H1 (cell line): Measurements from ENCODE around the gene GLRX. TPM values are rescaled to one million over a fixed set of nuclear protein-coding genes. Genes with fewer than 3 reads are reported as not detected.

Experiments used
- CTCF ChIA-PET: fragments of 300-600 bp; sonication (Branson Sonifier 250); formaldehyde crosslinking; loops from one replicate; lab custom pipeline; 2021; ENCODE audit not compliant: partially characterized antibody; lab: Charles Lee
- POLR2A ChIA-PET: fragments of 300-600 bp; sonication (Branson Sonifier 250); formaldehyde crosslinking; loops from one replicate; lab custom pipeline; 2021; ENCODE audit warnings: inconsistent platforms; ENCODE audit not compliant: partially characterized antibody; lab: Charles Lee
- DNase-seq, 2 experiments: peaks; one replicate each; pipeline versions ENCODE4 v3.0.0 to v3.0.0-alpha.2; 2010 to 2022; ENCODE audit warnings: low spot score in 2 of 2, low read depth in 1 of 2, mixed read lengths in 1 of 2
- FAIRE-seq: peaks from 2 replicates; lab custom pipeline; 2011; peaks lifted over from hg19 to GRCh38; lab: Jason Lieb, UNC
- H2AFZ ChIP-seq: 2 replicates; pipeline ENCODE4 v1.8.1; 2012; ENCODE audit warnings: low read length, inconsistent platforms
- H2AK5ac ChIP-seq: 2 replicates; pipeline ENCODE4 v1.6.1; 2013; ENCODE audit warnings: low read depth, low read length
- H2BK120ac ChIP-seq: replicated peaks from 2 replicates; pipeline ENCODE3; 2013; ENCODE audit warnings: low read depth, low read length, inconsistent platforms
- H2BK12ac ChIP-seq: 2 replicates; pipeline ENCODE4 v1.6.1; 2013; ENCODE audit warnings: low read depth, low read length
- H2BK15ac ChIP-seq: 2 replicates; pipeline ENCODE4 v1.6.1; 2013; ENCODE audit warnings: low read length
- H2BK20ac ChIP-seq: 2 replicates; pipeline ENCODE4 v1.6.1; 2013; ENCODE audit warnings: low read length
- H2BK5ac ChIP-seq: 2 replicates; pipeline ENCODE4 v1.6.1; 2013; ENCODE audit warnings: low read depth, low read length
- H3K14ac ChIP-seq: 2 replicates; pipeline ENCODE4 v1.6.1; 2013; ENCODE audit warnings: inconsistent platforms; ENCODE audit not compliant: insufficient read length
- H3K18ac ChIP-seq: 2 replicates; pipeline ENCODE4 v1.6.1; 2013; ENCODE audit warnings: low read length; ENCODE audit errors: extremely low read depth
- H3K23ac ChIP-seq: 2 replicates; pipeline ENCODE4 v1.6.1; 2013; ENCODE audit warnings: inconsistent platforms; ENCODE audit not compliant: insufficient read length
- H3K23me2 ChIP-seq: 2 replicates; pipeline ENCODE4 v1.6.1; 2013; ENCODE audit warnings: low read depth, low read length
- H3K27ac ChIP-seq: 2 replicates; pipeline ENCODE4 v1.6.1; 2011; ENCODE audit warnings: low read depth, low read length, inconsistent platforms
- H3K27me3 ChIP-seq, 4 experiments: replicated peaks in 1 of 4; 1 replicate in 1 of 4; 2 replicates in 3 of 4; pipeline versions ENCODE4 v1.6.1 to v1.8.1; 2011 to 2013; ENCODE audit warnings: low read length in 3 of 4, mild to moderate bottlenecking in 3 of 4, inconsistent platforms in 2 of 4, mixed read lengths in 2 of 4, moderate library complexity in 1 of 4; ENCODE audit not compliant: control insufficient read depth in 3 of 4, insufficient read depth in 3 of 4; ENCODE audit errors: extremely low read depth in 1 of 4
- H3K36me3 ChIP-seq, 4 experiments: 2 replicates each; pipeline versions ENCODE4 v1.6.1 to v1.8.1; 2011 to 2013; ENCODE audit warnings: mild to moderate bottlenecking in 4 of 4, low read length in 3 of 4, moderate library complexity in 2 of 4, control low read depth in 1 of 4, inconsistent platforms in 1 of 4; ENCODE audit not compliant: insufficient read depth in 4 of 4, control insufficient read depth in 2 of 4
- H3K4ac ChIP-seq: replicated peaks from 2 replicates; pipeline ENCODE3; 2013; ENCODE audit warnings: low read length, low read depth, mixed read lengths, inconsistent platforms; ENCODE audit not compliant: insufficient read length
- H3K4me1 ChIP-seq, 4 experiments: replicated peaks in 1 of 4; 1 replicate in 1 of 4; 2 replicates in 3 of 4; pipeline versions ENCODE4 v1.6.1 to v1.8.1; 2011 to 2013; ENCODE audit warnings: low read length in 3 of 4, inconsistent platforms in 2 of 4, mixed read lengths in 1 of 4; ENCODE audit not compliant: insufficient read depth in 4 of 4, control insufficient read depth in 3 of 4
- H3K4me2 ChIP-seq, 2 experiments: 2 replicates each; pipeline versions ENCODE4 v1.6.1 to v1.8.1; 2011 to 2013; ENCODE audit warnings: low read depth in 2 of 2, low read length in 2 of 2, control low read depth in 1 of 2, inconsistent platforms in 1 of 2, mild to moderate bottlenecking in 1 of 2; ENCODE audit not compliant: insufficient read depth in 1 of 2
- H3K4me3 ChIP-seq, 4 experiments: fragments of 200-600, 300-600 bp in 1 of 4; sonication (generic), shearing (Covaris generic), sonication (Bioruptor Twin) in 1 of 4; 2 replicates each; pipeline versions ENCODE4 v1.5.1 to v1.8.1; 2011 to 2016; ENCODE audit warnings: low read length in 4 of 4, low read depth in 3 of 4, control low read depth in 2 of 4, inconsistent platforms in 2 of 4, mild to moderate bottlenecking in 2 of 4, mixed read lengths in 1 of 4, moderate library complexity in 1 of 4; ENCODE audit not compliant: insufficient read depth in 2 of 4; ENCODE audit errors: extremely low read depth in 1 of 4
- H3K56ac ChIP-seq: replicated peaks from 2 replicates; pipeline ENCODE3; 2013; ENCODE audit warnings: low read depth, mild to moderate bottlenecking, mixed read lengths, low read length, inconsistent platforms; ENCODE audit not compliant: insufficient read length
- H3K79me1 ChIP-seq: 2 replicates; pipeline ENCODE4 v1.6.1; 2013; ENCODE audit warnings: low read depth, low read length, control low read depth
- H3K79me2 ChIP-seq, 2 experiments: 2 replicates each; pipeline versions ENCODE4 v1.6.1 to v1.8.1; 2012 to 2013; ENCODE audit warnings: low read length in 2 of 2, mild to moderate bottlenecking in 2 of 2, inconsistent platforms in 1 of 2; ENCODE audit not compliant: insufficient read depth in 2 of 2, control insufficient read depth in 1 of 2
- H3K9ac ChIP-seq, 4 experiments: replicated peaks in 1 of 4; 1 replicate in 1 of 4; 2 replicates in 3 of 4; pipeline versions ENCODE4 v1.6.1 to v1.8.1; 2011 to 2013; ENCODE audit warnings: low read depth in 3 of 4, low read length in 3 of 4, control low read depth in 2 of 4, mild to moderate bottlenecking in 2 of 4, moderate library complexity in 2 of 4, inconsistent platforms in 1 of 4; ENCODE audit errors: extremely low read depth in 1 of 4
- H3K9me3 ChIP-seq, 2 experiments: 2 replicates each; pipeline versions ENCODE4 v1.6.1 to v1.8.1; 2012 to 2013; ENCODE audit warnings: mild to moderate bottlenecking in 2 of 2, moderate library complexity in 2 of 2, control low read depth in 1 of 2, inconsistent platforms in 1 of 2, low read depth in 1 of 2, low read length in 1 of 2, mixed read lengths in 1 of 2; ENCODE audit not compliant: insufficient read depth in 2 of 2
- H4K20me1 ChIP-seq, 2 experiments: replicated peaks in 1 of 2; 2 replicates each; pipeline versions ENCODE3 to v1.8.1; 2011 to 2013; ENCODE audit warnings: inconsistent platforms in 2 of 2, low read length in 2 of 2, mild to moderate bottlenecking in 1 of 2; ENCODE audit not compliant: insufficient read depth in 2 of 2, control insufficient read depth in 1 of 2
- H4K5ac ChIP-seq: 2 replicates; pipeline ENCODE4 v1.6.1; 2013; ENCODE audit warnings: low read length, low read depth, mixed read lengths, inconsistent platforms; ENCODE audit not compliant: insufficient read length
- H4K8ac ChIP-seq: 2 replicates; pipeline ENCODE4 v1.8.0; 2013; ENCODE audit warnings: mild to moderate bottlenecking, moderate library complexity, low read length, inconsistent platforms; ENCODE audit not compliant: insufficient read depth; ENCODE audit errors: extremely low read depth
- H4K91ac ChIP-seq: replicated peaks from 2 replicates; pipeline ENCODE3; 2013; ENCODE audit warnings: low read length, mixed read lengths, inconsistent platforms; ENCODE audit not compliant: insufficient read length
- BCL11A ChIP-seq, 2 experiments: IDR thresholded peaks; one replicate each; pipeline ENCODE4 v1.6.1; 2011; ENCODE audit warnings: low read depth in 2 of 2, low read length in 2 of 2, mild to moderate bottlenecking in 2 of 2
- CBX5 ChIP-seq: fragments of 300-800, 300-1000 bp; sonication (generic); IDR thresholded peaks from 2 replicates; pipeline ENCODE4 v1.7.1; 2016; ENCODE audit warnings: antibody characterized with exemption, low read length, low read depth
- CEBPB ChIP-seq: IDR thresholded peaks from 2 replicates; pipeline ENCODE4 v1.6.1; 2012; ENCODE audit warnings: low read depth, low read length
- EZH2 ChIP-seq: fragments of 200-600 bp; sonication (generic); IDR thresholded peaks from 2 replicates; pipeline ENCODE4 v1.7.1; 2012; ENCODE audit warnings: low read depth, mild to moderate bottlenecking, moderate library complexity, low read length, inconsistent platforms; ENCODE audit not compliant: severe bottlenecking
- HDAC2 ChIP-seq, 2 experiments: fragments of 300-600 bp in 1 of 2; sonication (generic) in 1 of 2; IDR thresholded peaks; 2 replicates each; pipeline ENCODE4 v1.6.1; 2011 to 2012; ENCODE audit warnings: low read depth in 2 of 2, low read length in 2 of 2, mild to moderate bottlenecking in 2 of 2, moderate library complexity in 2 of 2, borderline replicate concordance in 1 of 2, inconsistent platforms in 1 of 2
- JUN ChIP-seq: IDR thresholded peaks from 2 replicates; pipeline ENCODE4 v1.6.1; 2011; ENCODE audit warnings: low read depth, mild to moderate bottlenecking, improper control_type of control experiment, low read length
- NRF1 ChIP-seq: IDR thresholded peaks from 2 replicates; pipeline ENCODE4 v1.6.1; 2011; ENCODE audit warnings: mild to moderate bottlenecking, low read depth, low read length, improper control_type of control experiment
- POLR2A ChIP-seq, 2 experiments: IDR thresholded peaks; 1 replicate in 1 of 2; 2 replicates in 1 of 2; pipeline ENCODE4 v1.6.1; 2011; ENCODE audit warnings: low read depth in 2 of 2, low read length in 2 of 2, mild to moderate bottlenecking in 2 of 2; ENCODE audit errors: control extremely low read depth in 1 of 2
- SIRT6 ChIP-seq: IDR thresholded peaks from one replicate; pipeline ENCODE4 v1.7.1; 2012; ENCODE audit warnings: low read length, inconsistent platforms
- SP1 ChIP-seq: IDR thresholded peaks from 2 replicates; pipeline ENCODE4 v1.6.1; 2011; ENCODE audit warnings: low read depth, low read length
- SRF ChIP-seq: IDR thresholded peaks from 2 replicates; pipeline ENCODE4 v1.6.1; 2011; ENCODE audit warnings: mild to moderate bottlenecking, low read depth, low read length, moderate library complexity
- TAF7 ChIP-seq: optimal IDR thresholded peaks from 2 replicates; pipeline ENCODE3; 2011; ENCODE audit warnings: low read depth, mild to moderate bottlenecking, inconsistent platforms, low read length, moderate library complexity, borderline replicate concordance
- WGBS, 2 experiments: shearing (Covaris generic) in 1 of 2; methylation state at CpG; one replicate each; pipeline versions ENCODE4 v1.1.6 to v1.1.7; 2013 to 2015; ENCODE audit warnings: low lambda C conversion rate in 2 of 2, mixed read lengths in 2 of 2, inconsistent platforms in 1 of 2, low coverage in 1 of 2, missing lambda C conversion rate in 1 of 2; ENCODE audit not compliant: insufficient replicate concordance in 2 of 2, insufficient coverage in 1 of 2, insufficient read length in 1 of 2; ENCODE audit errors: extremely low coverage in 1 of 2, missing lambda C conversion rate in 1 of 2; 5-methylcytosine and 5-hydroxymethylcytosine counted together
- polyA plus RNA-seq, 7 experiments: library from polyadenylated mRNA; depleted of rRNA in 3 of 7; stranded (reverse) in 5 of 7; unstranded in 2 of 7; fragments of >200 nt in 5 of 7; fragments of 200-250 nt in 2 of 7; gene quantifications; 1 replicate in 5 of 7; 2 replicates in 1 of 7; 4 replicates in 1 of 7; pipeline versions ENCODE4 v1.2.1 to v1.2.3, GENCODE V29; 2011 to 2013; ENCODE audit warnings: missing spikeins in 2 of 7, mixed read lengths in 2 of 7
- total RNA-seq: library from RNA; stranded (reverse); fragmentation: NEBNext Ultra II Directional; extraction: Animal tissue kit (Norgen Biotek cat#: 25700); gene quantifications from 2 replicates; pipeline ENCODE4 v1.2.1, GENCODE V29; 2021
- TF ChIP-seq, protein P1 (sequence below), 3 experiments: IDR thresholded peaks; 1 replicate in 2 of 3; 2 replicates in 1 of 3; pipeline versions ENCODE4 v1.5.1 to v1.6.1; 2011; ENCODE audit warnings: low read length in 3 of 3, mild to moderate bottlenecking in 3 of 3, inconsistent platforms in 2 of 3, low read depth in 1 of 3, moderate library complexity in 1 of 3; ENCODE audit not compliant: insufficient read depth in 1 of 3; ENCODE audit errors: control extremely low read depth in 1 of 3

Gene GLRX
- total and polyA plus RNA-seq, 2 of the 8 experiments (the other 6 are each of a cell fraction or from before 2014, with no cell fraction given): 22.9 to 31.2 TPM

DNA sequence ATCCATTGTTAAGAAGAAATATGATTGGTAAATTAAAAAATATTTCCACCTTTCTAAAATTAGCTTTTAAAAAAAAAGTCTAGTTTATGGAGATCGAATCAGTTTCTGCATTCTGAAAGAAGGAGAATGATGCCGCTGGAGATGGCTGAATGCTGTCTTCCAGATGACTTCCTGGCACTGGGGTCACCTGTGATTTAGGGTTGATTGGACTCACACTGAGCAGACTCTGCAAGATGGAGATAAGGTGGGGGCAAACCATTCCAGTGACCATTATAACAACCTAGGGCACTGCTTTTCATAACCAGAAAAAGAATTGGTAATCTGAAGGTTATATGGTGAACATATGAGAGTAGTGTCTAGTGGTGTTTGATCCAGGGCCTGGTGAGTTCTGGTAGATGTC is 50.6 kb downstream of the GLRX start:
- DNase-seq: no peak
- no peak overlapping the region for H2BK15ac ChIP-seq
- no peaks in the 10 kb centered on the region for H3K23me2 ChIP-seq
- H3K9me3 ChIP-seq: no peaks in the 10 kb centered on the region
- H3K9ac ChIP-seq: no peak overlapping the region
- no peak overlapping the region for H4K91ac ChIP-seq
- no peak overlapping the region for H3K56ac ChIP-seq
- no peak overlapping the region for H3K4ac ChIP-seq
- peaks cover 0 to 1% (median 0%) of the 10 kb centered on the region in 4 experiments; a peak in 1 of 7 replicates for H3K27me3 ChIP-seq
- no peak overlapping the region for H3K14ac ChIP-seq
- CTCF ChIA-PET: interaction anchor here (0.7 to 4.1 kb wide), 9 partner anchors 9 to 130 kb away, joined by 3 to 17 read pairs (median 3); no protein-coding TSS in a partner anchor
- H3K18ac ChIP-seq: no peak overlapping the region
- H3K4me1 ChIP-seq: no peaks in the 10 kb centered on the region
- H2BK20ac ChIP-seq: no peak overlapping the region
- no peak overlapping the region for H3K4me2 ChIP-seq
- no peak overlapping the region for H2AFZ ChIP-seq
- H3K4me3 ChIP-seq: no peak overlapping the region
- no peaks in the 10 kb centered on the region for H3K79me1 ChIP-seq
- no peak overlapping the region for H2BK5ac ChIP-seq
- 87% methylated on average over 2 of the region's 2 CpGs; no CpG with 5 or more reads in 1 of the 2 experiments for WGBS, 2 experiments
- H4K20me1 ChIP-seq: no peaks in the 10 kb centered on the region
- no peak overlapping the region for H2BK12ac ChIP-seq
- no peak overlapping the region for H2BK120ac ChIP-seq
- no peak overlapping the region for H2AK5ac ChIP-seq
- no peak overlapping the region for H3K27ac ChIP-seq
- no peaks in the 10 kb centered on the region for H3K79me2 ChIP-seq
- H4K5ac ChIP-seq: no peak overlapping the region
- POLR2A ChIA-PET: no interaction called here
- H3K23ac ChIP-seq: no peak overlapping the region
- H4K8ac ChIP-seq: no peak overlapping the region
- FAIRE-seq: no peak
- H3K36me3 ChIP-seq: no peaks in the 10 kb centered on the region
- TF ChIP-seq SP1: no peak
- TF ChIP-seq SIRT6: no peak
- no peak for TF ChIP-seq POLR2A (IDR thresholded peaks at IDR 0.05; ENCODE audit: control extremely low read depth in 1 of 2, low read depth in 2 of 2, low read length in 2 of 2)
- no peak for TF ChIP-seq SRF
- no peak for TF ChIP-seq HDAC2 (IDR thresholded peaks at IDR 0.05; ENCODE audit: borderline replicate concordance in 1 of 2, low read depth in 2 of 2, low read length in 2 of 2)
- TF ChIP-seq JUN: no peak
- no peak for TF ChIP-seq TAF7
- TF ChIP-seq, protein P1, sequence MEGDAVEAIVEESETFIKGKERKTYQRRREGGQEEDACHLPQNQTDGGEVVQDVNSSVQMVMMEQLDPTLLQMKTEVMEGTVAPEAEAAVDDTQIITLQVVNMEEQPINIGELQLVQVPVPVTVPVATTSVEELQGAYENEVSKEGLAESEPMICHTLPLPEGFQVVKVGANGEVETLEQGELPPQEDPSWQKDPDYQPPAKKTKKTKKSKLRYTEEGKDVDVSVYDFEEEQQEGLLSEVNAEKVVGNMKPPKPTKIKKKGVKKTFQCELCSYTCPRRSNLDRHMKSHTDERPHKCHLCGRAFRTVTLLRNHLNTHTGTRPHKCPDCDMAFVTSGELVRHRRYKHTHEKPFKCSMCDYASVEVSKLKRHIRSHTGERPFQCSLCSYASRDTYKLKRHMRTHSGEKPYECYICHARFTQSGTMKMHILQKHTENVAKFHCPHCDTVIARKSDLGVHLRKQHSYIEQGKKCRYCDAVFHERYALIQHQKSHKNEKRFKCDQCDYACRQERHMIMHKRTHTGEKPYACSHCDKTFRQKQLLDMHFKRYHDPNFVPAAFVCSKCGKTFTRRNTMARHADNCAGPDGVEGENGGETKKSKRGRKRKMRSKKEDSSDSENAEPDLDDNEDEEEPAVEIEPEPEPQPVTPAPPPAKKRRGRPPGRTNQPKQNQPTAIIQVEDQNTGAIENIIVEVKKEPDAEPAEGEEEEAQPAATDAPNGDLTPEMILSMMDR (IDR thresholded peaks at IDR 0.05; ENCODE audit: control extremely low read depth in 1 of 3, insufficient read depth in 1 of 3, low read depth in 1 of 3, low read length in 3 of 3): no peak
- no peak for TF ChIP-seq CEBPB
- no peak for TF ChIP-seq CBX5
- no peak for TF ChIP-seq NRF1
- TF ChIP-seq EZH2: no peak
- TF ChIP-seq BCL11A (IDR thresholded peaks at IDR 0.05; ENCODE audit: low read depth in 2 of 2, low read length in 2 of 2): no peak
